Karpas-422 (cell line): ENCODE results near the gene SYNGAP1. TPM values are rescaled to one million over a fixed set of nuclear protein-coding genes. Genes with fewer than 3 reads are reported as not detected.
"Not testable (repeated sequence)": the region's sequence is repeated elsewhere in the genome, so short reads cannot be mapped to it uniquely, and the experiment has no call there.

Experiments used
- DNase-seq: peaks from one replicate; pipeline ENCODE4 v3.0.0-alpha.2; 2015
- H2AFZ ChIP-seq: fragments of 200-600 bp; sonication (generic); 2 replicates; pipeline ENCODE4 v1.6.1; 2014; ENCODE audit warnings: antibody characterized with exemption, low read length, mixed read lengths
- H3K27ac ChIP-seq: fragments of 200-600 bp; sonication (generic); 2 replicates; pipeline ENCODE4 v1.5.1; 2014; ENCODE audit warnings: mild to moderate bottlenecking, low read length, moderate library complexity
- H3K27me3 ChIP-seq: fragments of 200-600 bp; sonication (generic); 2 replicates; pipeline ENCODE4 v1.6.1; 2014; ENCODE audit warnings: low read length, mixed read lengths
- H3K36me3 ChIP-seq: fragments of 200-600 bp; sonication (generic); 2 replicates; pipeline ENCODE4 v1.6.1; 2014; ENCODE audit warnings: low read length, mixed read lengths; ENCODE audit not compliant: insufficient read depth
- H3K4me1 ChIP-seq: fragments of 200-600 bp; sonication (generic); 2 replicates; pipeline ENCODE4 v1.6.1; 2014; ENCODE audit warnings: mild to moderate bottlenecking, low read length, mixed read lengths
- H3K4me2 ChIP-seq: fragments of 200-600 bp; sonication (generic); 2 replicates; pipeline ENCODE4 v1.6.1; 2014; ENCODE audit warnings: low read length, low read depth, mild to moderate bottlenecking; ENCODE audit not compliant: poor library complexity, severe bottlenecking
- H3K4me3 ChIP-seq: fragments of 200-600 bp; sonication (generic); 2 replicates; pipeline ENCODE4 v1.5.1; 2014; ENCODE audit warnings: mild to moderate bottlenecking, antibody characterized with exemption, low read length, mixed read lengths
- H3K79me2 ChIP-seq: fragments of 200-600 bp; sonication (generic); 2 replicates; pipeline ENCODE4 v1.6.1; 2014; ENCODE audit warnings: mild to moderate bottlenecking, low read length, mixed read lengths
- H3K9ac ChIP-seq: fragments of 200-600 bp; sonication (generic); 2 replicates; pipeline ENCODE4 v1.6.0; 2014; ENCODE audit warnings: low read length
- H3K9me2 ChIP-seq: fragments of 200-600 bp; sonication (generic), shearing (Covaris generic); replicated peaks from 2 replicates; pipeline ENCODE4 v1.6.0; 2014; ENCODE audit warnings: mild to moderate bottlenecking, low read length, moderate library complexity; ENCODE audit not compliant: insufficient read depth
- H3K9me3 ChIP-seq: fragments of 300-700, 200-600 bp; sonication (generic); 2 replicates; pipeline ENCODE4 v1.6.1; 2014; ENCODE audit warnings: low read length, mixed read lengths
- H4K20me1 ChIP-seq: fragments of 200-600 bp; sonication (generic); 2 replicates; pipeline ENCODE4 v1.6.1; 2014; ENCODE audit warnings: mild to moderate bottlenecking, antibody characterized with exemption, low read length, low read depth; ENCODE audit not compliant: insufficient read depth
- total RNA-seq: library from RNA; depleted of rRNA; stranded (reverse); fragments of >200 nt; shearing (Covaris generic); gene quantifications from 2 replicates; pipeline ENCODE4 v1.2.3, GENCODE V29; 2014; ENCODE audit warnings: low replicate concordance; rRNA removed

Gene SYNGAP1
- total RNA-seq = 16.3 and 16.7 TPM in 2 replicates

DNA sequence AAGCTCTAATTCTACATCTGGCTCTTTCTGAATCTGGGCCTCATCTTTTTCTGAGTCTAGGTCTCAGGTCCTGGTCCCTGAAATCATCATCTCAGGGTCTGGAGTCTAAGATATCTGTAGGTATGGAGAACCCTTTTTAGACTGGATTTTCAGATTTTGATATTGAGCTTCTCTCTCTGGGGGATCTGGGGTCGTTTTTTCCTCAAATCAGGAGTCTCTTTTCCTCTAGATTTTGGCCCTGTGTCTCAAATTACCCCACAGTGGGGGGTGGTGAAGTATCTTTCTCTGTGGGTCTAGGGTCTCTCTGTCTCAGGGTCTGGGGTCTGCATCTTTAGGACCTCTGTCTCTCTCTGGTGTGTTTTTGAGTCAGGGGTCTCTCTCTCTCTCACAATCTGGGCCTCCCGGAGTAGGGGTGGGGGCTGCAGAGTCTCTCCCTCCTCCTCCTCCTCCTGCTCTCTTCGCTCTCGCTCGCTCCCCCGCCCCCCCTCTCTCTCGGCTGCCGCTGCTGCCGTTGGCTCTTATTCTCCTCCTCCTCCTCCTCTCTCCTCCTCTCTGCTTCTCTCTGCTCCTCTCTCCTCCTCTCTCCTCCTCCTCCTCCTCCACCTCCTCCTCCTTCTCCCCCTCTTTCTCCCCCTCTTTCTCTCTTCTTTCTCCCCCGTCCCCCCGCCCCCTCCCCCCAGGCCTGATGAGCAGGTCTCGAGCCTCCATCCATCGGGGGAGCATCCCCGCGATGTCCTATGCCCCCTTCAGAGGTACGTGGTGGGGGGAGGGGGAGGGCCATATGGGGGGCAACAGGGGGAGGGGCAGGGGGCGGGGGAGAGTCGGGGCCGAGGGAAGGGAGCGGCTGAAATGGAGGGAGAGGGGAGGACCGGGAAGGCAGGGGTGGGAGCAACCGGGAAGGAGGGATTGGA lies at the start of gene SYNGAP1:
TSS of gene SYNGAP1 (plus strand) at position 486 of the 911 bp plus-strand sequence. CDS start at position 686, 200 bp downstream.
- peak; percentile 66 for DNase-seq

DNA sequence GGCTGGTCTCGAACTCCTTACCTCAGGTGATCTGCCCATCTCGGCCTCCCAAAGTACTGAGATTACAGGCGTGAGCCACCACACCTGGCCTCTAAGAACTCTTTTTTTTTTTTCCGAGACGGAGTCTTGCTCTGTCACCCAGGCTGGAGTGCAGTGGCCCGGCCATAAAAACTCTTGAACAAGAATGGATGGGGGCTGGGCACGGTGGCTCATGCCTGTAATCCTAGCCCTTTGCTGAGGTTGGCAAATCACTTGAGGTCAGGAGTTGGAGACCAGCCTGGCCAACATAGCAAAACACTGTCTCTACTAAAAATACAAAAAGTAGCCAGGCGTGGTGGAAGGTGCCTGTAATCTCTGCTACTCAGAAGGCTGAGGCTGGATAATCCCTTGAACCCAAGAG lies 48.0 kb upstream of the SYNGAP1 start:
- H4K20me1 ChIP-seq, H3K9ac ChIP-seq, H3K27me3 ChIP-seq, H2AFZ ChIP-seq, H3K4me1 ChIP-seq, H3K27ac ChIP-seq, H3K79me2 ChIP-seq, H3K4me2 ChIP-seq, DNase-seq, H3K9me3 ChIP-seq, H3K9me2 ChIP-seq, H3K36me3 ChIP-seq, H3K4me3 ChIP-seq: not testable (repeated sequence)

More for the DNA sequence above, at the start of gene SYNGAP1:
- peak within 1 kb of the TSS; percentile 70 for H3K9ac ChIP-seq
- no peaks in the 10 kb centered on the region for H3K27me3 ChIP-seq
- no peaks in the 10 kb centered on the region for H3K9me3 ChIP-seq
- peak within 1 kb of the TSS; percentile 71 for H3K4me2 ChIP-seq
- peak within 1 kb of the TSS; percentile 58 for H3K4me3 ChIP-seq
- peak within 1 kb of the TSS; percentile 54 for H3K27ac ChIP-seq
- peaks cover 55% of the 10 kb centered on the region for H3K4me1 ChIP-seq
- H3K9me2 ChIP-seq = no peaks in the 10 kb centered on the region
- peaks cover 28% of the 10 kb centered on the region for H3K79me2 ChIP-seq
- peaks cover 5% of the 10 kb centered on the region; the same call in 1 of the 2 replicates for H3K36me3 ChIP-seq
- no peak within 1 kb of the TSS for H2AFZ ChIP-seq
- H4K20me1 ChIP-seq = no peaks in the 10 kb centered on the region

DNA sequence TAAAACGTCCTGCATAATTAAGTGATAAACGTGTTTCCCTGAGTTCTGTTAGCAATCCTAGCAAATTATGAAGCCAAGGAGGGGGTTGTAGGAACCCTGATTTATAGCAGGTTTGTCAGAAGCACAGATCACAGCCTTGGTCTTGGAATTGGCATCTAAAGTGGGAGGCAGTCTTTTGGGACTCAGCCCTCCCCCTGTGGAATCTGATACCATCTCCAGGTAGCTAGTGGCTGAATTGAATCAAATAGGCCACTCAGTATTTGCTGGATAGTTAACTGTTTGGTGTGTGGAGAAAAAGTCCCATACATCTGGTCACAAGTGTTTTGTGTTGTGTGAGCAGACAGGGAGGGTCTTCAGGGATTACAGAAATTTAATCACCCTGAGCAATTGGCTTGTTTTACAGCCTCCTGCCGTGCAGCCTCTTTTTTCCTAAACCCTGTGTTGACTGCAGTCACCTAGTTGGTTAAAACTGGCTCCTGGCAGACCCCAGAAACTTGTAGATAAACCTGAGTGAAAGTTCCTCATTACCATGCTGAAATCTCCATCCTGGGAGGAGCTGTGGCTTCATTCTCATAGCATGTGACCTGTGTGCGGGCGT lies 47.2 kb upstream of the SYNGAP1 start:
- Histone ChIP-seq H3K9me3 (no peaks in the 10 kb centered on the region), H4K20me1 (no peaks in the 10 kb centered on the region), H3K9ac (no peak overlapping the region; the same call in 1 of the 2 replicates), H2AFZ (no peak overlapping the region), H3K4me1 (no peaks in the 10 kb centered on the region), H3K36me3 (no peaks in the 10 kb centered on the region), H3K9me2 (no peaks in the 10 kb centered on the region), H3K27me3 (no peaks in the 10 kb centered on the region), H3K79me2 (no peaks in the 10 kb centered on the region), H3K4me2 (no peak overlapping the region), H3K27ac (no peak overlapping the region), H3K4me3 (no peak overlapping the region)
- no peak for DNase-seq

DNA sequence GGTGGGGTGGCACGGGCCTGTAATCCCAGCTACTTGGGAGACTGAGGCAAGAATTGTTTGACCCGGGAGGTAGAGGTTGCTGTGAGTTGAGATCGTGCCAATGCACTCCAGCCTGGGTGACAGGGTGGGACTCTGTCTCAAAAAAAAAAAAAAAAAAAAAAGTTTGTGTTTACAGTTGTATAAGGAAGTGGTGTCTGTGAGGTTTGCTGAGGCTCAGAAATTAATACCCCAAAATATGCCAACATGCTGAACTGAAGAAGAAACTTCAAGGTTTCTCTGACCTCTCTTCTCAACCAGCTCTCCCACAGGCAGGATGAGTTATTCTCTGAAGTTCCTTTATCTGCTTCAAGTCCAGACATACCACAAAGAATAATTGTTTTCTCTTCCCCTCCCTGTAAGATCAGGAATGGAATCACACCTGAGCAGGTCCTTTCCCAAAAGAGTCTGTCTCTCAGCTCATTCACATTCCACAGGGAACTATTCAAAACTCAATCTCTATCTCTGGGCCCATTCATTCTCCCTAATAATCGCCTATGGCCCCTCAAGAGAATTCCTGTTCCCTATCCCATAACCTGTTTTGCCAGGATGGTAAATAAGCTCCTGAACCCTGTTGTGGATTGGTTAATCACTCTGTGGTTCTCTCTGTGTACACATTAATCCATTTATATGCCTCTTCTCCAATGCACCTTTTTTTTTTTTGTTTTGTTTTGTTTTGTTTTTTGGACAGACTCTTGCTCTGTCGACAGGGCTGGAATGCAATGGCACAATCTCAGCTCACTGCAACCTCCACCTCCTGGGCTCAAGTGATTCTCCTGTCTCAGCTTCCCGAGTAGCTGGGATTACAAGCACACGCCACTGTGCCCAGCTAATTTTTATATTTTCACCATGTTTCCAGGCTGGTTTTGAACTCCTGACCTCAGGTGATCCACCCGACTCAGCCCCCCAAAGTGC lies 45.6 kb upstream of the SYNGAP1 start:
- Histone ChIP-seq H4K20me1 (no peaks in the 10 kb centered on the region), H3K79me2 (no peaks in the 10 kb centered on the region), H3K4me3 (no peak overlapping the region), H3K27me3 (no peaks in the 10 kb centered on the region), H2AFZ (no peak overlapping the region), H3K36me3 (no peaks in the 10 kb centered on the region), H3K27ac (no peak overlapping the region), H3K9me3 (no peaks in the 10 kb centered on the region), H3K9me2 (no peaks in the 10 kb centered on the region), H3K9ac (no peak overlapping the region), H3K4me2 (no peak overlapping the region), H3K4me1 (no peaks in the 10 kb centered on the region)
- no peak for DNase-seq

DNA sequence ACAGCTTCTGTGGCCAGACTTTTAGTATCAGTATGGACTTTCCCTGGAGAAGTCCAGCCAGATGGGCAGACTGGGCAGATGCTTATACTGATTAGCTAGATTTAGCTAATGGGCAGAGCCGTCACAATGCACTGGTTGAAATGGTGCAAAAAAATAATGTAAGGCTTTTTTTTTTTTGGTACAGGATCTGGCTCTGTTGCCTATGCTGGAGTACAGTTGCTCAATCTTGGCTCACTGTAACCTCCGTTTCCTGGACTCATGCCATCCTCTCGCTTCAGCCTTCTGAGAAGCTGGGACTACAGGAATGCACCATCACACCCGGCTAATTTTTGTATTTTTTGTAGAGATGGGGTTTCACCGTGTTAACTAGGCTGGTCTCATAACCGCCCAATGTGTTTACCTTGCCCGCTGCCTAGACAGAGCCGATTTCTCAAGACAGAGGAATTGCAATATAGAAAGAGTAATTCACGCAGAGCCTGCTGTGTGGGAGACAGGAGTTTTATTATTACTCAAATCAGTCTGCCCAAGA lies 44.7 kb upstream of the SYNGAP1 start:
- Histone ChIP-seq H3K36me3 (no peaks in the 10 kb centered on the region), H3K9ac (no peak overlapping the region), H3K79me2 (no peaks in the 10 kb centered on the region), H3K9me3 (no peaks in the 10 kb centered on the region), H3K4me2 (no peak overlapping the region), H2AFZ (no peak overlapping the region), H3K27me3 (no peaks in the 10 kb centered on the region), H3K4me1 (no peaks in the 10 kb centered on the region), H4K20me1 (no peaks in the 10 kb centered on the region), H3K4me3 (no peak overlapping the region), H3K27ac (no peak overlapping the region), H3K9me2 (no peaks in the 10 kb centered on the region)
- no peak for DNase-seq

DNA sequence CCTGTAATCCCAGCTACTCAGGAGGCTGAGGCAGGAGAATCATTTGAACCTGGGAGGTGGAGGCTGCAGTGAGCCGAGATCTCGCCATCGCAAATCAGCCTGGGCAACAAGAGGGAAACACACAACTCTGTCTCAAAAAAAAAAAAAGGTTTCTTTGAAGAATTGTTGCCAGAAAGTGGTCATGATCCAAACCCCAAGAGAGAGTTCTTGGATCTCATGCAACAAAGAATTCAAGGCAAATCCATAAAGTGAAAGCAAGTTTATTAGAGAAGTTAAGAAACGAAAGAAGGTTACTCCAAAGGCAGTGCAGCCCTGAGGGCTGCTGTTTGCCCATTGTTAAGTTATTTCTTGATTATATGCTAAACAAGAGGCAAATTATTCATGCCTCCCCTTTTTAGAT lies 42.7 kb upstream of the SYNGAP1 start:
- no peak for DNase-seq
- Histone ChIP-seq H3K9ac (no peak overlapping the region), H4K20me1 (no peaks in the 10 kb centered on the region), H3K4me3 (no peak overlapping the region), H3K27me3 (no peaks in the 10 kb centered on the region), H3K9me3 (no peaks in the 10 kb centered on the region), H3K9me2 (no peaks in the 10 kb centered on the region), H3K36me3 (no peaks in the 10 kb centered on the region), H3K4me2 (no peak overlapping the region), H3K79me2 (no peaks in the 10 kb centered on the region), H3K27ac (no peak overlapping the region), H2AFZ (no peak overlapping the region), H3K4me1 (peaks cover 4% of the 10 kb centered on the region; the same call in 1 of the 2 replicates)

DNA sequence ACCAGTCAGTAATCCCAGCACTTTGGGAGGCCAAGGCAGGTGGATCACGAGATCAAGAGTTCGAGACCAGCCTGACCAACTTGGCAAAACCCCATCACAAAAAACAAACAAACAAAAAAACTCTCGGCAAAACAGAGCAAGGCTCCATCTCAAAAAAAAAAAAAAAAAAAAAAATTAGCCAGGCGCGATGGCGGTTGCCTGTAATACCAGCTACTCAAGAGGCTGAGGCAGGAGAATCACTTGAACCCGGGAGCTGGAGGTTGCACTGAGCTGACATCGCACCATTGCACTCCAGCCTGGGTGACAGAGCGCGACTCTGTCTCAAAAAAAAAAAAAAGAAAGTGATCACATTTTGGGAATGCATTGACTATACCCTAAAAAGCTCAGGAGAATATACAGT lies 40.7 kb upstream of the SYNGAP1 start:
- H3K4me2 ChIP-seq, H2AFZ ChIP-seq, H3K79me2 ChIP-seq, H3K9ac ChIP-seq, H3K27ac ChIP-seq, H3K4me3 ChIP-seq, DNase-seq, H3K27me3 ChIP-seq, H3K36me3 ChIP-seq, H4K20me1 ChIP-seq, H3K4me1 ChIP-seq, H3K9me3 ChIP-seq, H3K9me2 ChIP-seq: not testable (repeated sequence)
